ENCODE results near the gene ING4. TPM values are rescaled to one million over a fixed set of nuclear protein-coding genes. Genes with fewer than 3 reads are reported as not detected.

ING4 gene
- 47.9 and 81.7 TPM in 2 replicates for total RNA-seq

DNA sequence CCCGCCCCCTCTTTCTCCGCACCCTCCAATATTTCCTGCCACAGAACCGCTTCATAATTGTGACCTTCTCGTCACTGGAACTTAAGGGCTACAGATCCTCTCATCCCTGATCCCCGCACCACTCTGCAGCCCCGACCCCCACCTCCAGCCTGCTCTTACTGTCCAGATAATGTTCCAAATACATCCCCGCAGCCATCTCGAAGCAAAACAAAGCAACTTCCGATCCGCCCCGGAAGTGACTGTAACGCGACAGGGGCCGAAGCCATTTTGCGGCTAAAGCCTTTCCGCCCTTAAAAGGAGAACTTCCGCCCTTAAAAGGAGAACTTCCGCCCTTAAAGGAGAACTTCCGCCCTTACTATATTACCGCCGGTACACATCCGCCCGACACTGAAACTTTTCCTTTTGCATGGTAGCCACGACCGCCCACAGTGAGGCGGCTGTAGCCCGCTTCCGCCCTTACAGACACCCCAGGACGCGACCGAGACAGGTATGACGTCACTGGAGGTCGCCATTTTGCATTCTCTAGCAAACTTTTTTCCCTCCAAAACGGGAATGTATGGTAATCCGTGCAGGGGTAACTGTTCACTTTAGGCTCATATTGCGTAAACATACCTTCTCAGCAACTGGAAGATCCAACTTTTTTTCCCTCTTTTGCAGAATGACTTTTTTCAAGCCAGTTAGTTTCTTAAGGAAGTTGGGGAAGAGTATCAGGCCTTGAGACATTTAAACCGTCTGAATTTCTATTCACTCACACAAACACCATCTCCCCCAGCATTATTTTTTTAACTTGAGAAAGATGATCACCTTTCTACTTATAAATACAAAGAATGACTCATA is at the start of gene ING4:
TSS of gene ING4 (minus strand) at position 214 of the 837 bp plus-strand sequence. CDS start at position 196, 18 bp downstream.

DNA sequence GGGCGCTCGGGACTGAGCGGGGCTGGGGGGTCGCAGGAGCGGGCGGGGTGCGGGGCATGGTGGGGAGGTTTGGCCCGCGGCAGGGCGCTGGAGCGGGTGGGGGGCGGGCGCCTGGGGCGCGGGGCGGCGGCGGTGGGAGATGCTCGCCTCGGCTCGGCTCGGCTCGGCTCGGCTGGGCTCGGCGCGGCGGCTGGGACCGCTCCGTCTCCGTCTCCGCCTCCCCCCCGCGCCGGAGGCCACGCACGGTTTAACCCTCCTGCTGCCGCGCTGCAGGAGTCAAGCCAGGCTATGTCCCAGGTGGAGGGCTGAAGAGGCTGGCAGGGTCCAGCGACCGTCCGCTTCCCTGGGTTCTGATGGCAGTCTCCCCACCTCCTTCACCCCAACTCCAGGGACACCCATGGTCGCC is 37.7 kb upstream of the ING4 start, which contains the start of gene PIANP:
TSS of gene PIANP (minus strand) at position 170 of the 406 bp plus-strand sequence. CDS start 2,754 bp downstream, outside the sequence.

GRCh38 chr12:6688999-6689882 is 26.3 kb upstream of the ING4 start, which contains the start of gene ZNF384:
TSS of gene ZNF384 (minus strand) at chr12:6689375. CDS start at chr12:6679520, 9,855 bp downstream.

DNA sequence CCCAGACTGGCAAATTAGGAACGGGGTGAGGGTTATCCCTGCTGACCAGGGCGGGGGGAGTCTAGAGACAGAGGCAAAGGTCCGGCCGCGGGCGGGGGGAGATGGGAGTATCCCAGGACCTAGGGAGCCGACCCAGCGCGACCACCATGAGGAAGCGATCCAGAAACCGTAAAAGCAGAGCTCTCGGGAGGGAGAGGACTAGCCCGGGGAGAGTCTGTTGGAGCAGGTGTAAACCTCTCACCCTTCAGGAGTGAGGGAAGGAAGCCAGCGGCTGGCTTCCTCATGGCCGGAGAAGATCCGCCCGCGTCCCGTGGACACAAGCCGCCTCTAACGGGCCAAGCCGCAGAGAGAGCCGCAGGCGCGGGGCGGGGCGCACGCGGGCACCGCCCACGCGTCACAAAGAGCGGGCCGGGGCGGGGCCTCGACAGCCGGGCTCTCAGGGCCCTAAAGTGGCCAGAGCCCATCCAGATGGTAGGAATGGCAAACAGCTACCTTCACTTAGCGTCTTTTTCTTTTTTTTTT is 15.8 kb downstream of the ING4 start, which contains the start of gene ACRBP:
TSS of gene ACRBP (minus strand) at position 350 of the 522 bp plus-strand sequence. CDS start at position 284, 66 bp downstream.

GRCh38 chr12:6635856-6636531 is 26.9 kb downstream of the ING4 start, which contains the start of gene LPAR5:
TSS of gene LPAR5 (minus strand) at chr12:6635959. CDS start at chr12:6621248, 14,711 bp downstream.

Small RNAs within 50 kb of the gene (small RNA-seq; reads per million reads assigned to genes)
- not detected for gene RNU6-781P

Other genes starting within 250 kb of the ING4 start
- gene CD27, start 218.2 kb downstream of the ING4 start, total RNA-seq = 0.33 TPM in 1 of 2 replicates, not detected in the other
- gene TAPBPL, start 211.1 kb downstream of the ING4 start, total RNA-seq = 5.5 and 9.8 TPM in 2 replicates
- gene VAMP1, start 192.4 kb downstream of the ING4 start, total RNA-seq = 5.1 and 9.5 TPM in 2 replicates
- gene MRPL51, start 169.9 kb downstream of the ING4 start, total RNA-seq = 90.7 and 115 TPM in 2 replicates
- gene NCAPD2, start 169.0 kb downstream of the ING4 start, total RNA-seq = 34.5 and 62.5 TPM in 2 replicates
- 6,495 and 11,041 TPM in 2 replicates for gene GAPDH, start 128.6 kb downstream of the ING4 start, total RNA-seq
- 7.1 and 8.9 TPM in 2 replicates for gene IFFO1, start 107.1 kb downstream of the ING4 start, total RNA-seq
- gene NOP2, start 94.8 kb downstream of the ING4 start, total RNA-seq = 17.7 and 35.0 TPM in 2 replicates
- 221 and 313 TPM in 2 replicates for gene CHD4, start 55.7 kb downstream of the ING4 start, total RNA-seq
- 5.1 and 10.7 TPM in 2 replicates for gene LPAR5, start 27.2 kb downstream of the ING4 start, total RNA-seq
- 1.6 TPM in 1 of 2 replicates, not detected in the other for gene ACRBP, start 15.7 kb downstream of the ING4 start, total RNA-seq
- 29.2 and 29.8 TPM in 2 replicates for gene ZNF384, start 26.3 kb upstream of the ING4 start, total RNA-seq
- not detected in 2 replicates for gene PIANP, start 37.7 kb upstream of the ING4 start, total RNA-seq
- 48.4 and 50.3 TPM in 2 replicates for gene COPS7A, start 60.9 kb upstream of the ING4 start, total RNA-seq
- 117 and 212 TPM in 2 replicates for gene MLF2, start 90.0 kb upstream of the ING4 start, total RNA-seq
- gene PTMS, start 103.2 kb upstream of the ING4 start, total RNA-seq = 70.4 and 99.3 TPM in 2 replicates
- 0.11 and 0.39 TPM in 2 replicates for gene LAG3, start 109.4 kb upstream of the ING4 start, total RNA-seq
- gene CD4, start 126.4 kb upstream of the ING4 start, total RNA-seq = 0.98 and 1.2 TPM in 2 replicates
- 0.11 and 3.1 TPM in 2 replicates for gene GPR162, start 158.7 kb upstream of the ING4 start, total RNA-seq
- 47.1 and 86.8 TPM in 2 replicates for gene P3H3, start 165.3 kb upstream of the ING4 start, total RNA-seq
- gene GNB3, start 177.8 kb upstream of the ING4 start, total RNA-seq = 0.65 and 3.1 TPM in 2 replicates
- gene CDCA3, start 188.2 kb upstream of the ING4 start, total RNA-seq = 7.9 and 13.8 TPM in 2 replicates
- 69.5 and 126 TPM in 2 replicates for gene USP5, start 189.0 kb upstream of the ING4 start, total RNA-seq
- gene TPI1, start 204.4 kb upstream of the ING4 start, total RNA-seq = 461 and 897 TPM in 2 replicates
- 8.8 and 12.6 TPM in 2 replicates for gene SPSB2, start 210.2 kb upstream of the ING4 start, total RNA-seq
- gene LRRC23, start 241.7 kb upstream of the ING4 start, total RNA-seq = 8.2 and 21.6 TPM in 2 replicates